Epidermal melanocyte (primary cell): Measurements from ENCODE around the gene CDH16.
"Not testable (repeated sequence)": the region's sequence is repeated elsewhere in the genome, so short reads cannot be mapped to it uniquely, and the experiment has no call there.

Experiments used
- DNase-seq: peaks from one replicate; pipeline ENCODE4 v3.0.0; 2011; ENCODE audit warnings: low spot score; ENCODE audit not compliant: insufficient read length

The CDH16 gene

GRCh38 chr16:66946974-66947301 is 28.3 kb upstream of the CDH16 start:
- no peak for DNase-seq

GRCh38 chr16:66946541-66946940 is 27.9 kb upstream of the CDH16 start:
- no peak for DNase-seq

GRCh38 chr16:66945939-66946338 is 27.3 kb upstream of the CDH16 start:
- DNase-seq: no peak

- not testable (repeated sequence) for DNase-seq
Measured at GRCh38 chr16:66944971-66945370, 26.3 kb upstream of the CDH16 start.

- no peak for DNase-seq
Measured at GRCh38 chr16:66944054-66944441, 25.4 kb upstream of the CDH16 start.

- DNase-seq: no peak
Measured at GRCh38 chr16:66943426-66944053, 24.9 kb upstream of the CDH16 start.

GRCh38 chr16:66942981-66943380 is 24.3 kb upstream of the CDH16 start:
- no peak for DNase-seq

- DNase-seq: no peak
Measured at GRCh38 chr16:66940236-66940635, 21.6 kb upstream of the CDH16 start.

GRCh38 chr16:66939366-66939765 is 20.7 kb upstream of the CDH16 start:
- no peak for DNase-seq

GRCh38 chr16:66937725-66938337 is 19.1 kb upstream of the CDH16 start:
- no peak for DNase-seq

- DNase-seq: no peak
Measured at GRCh38 chr16:66936889-66937554, 18.3 kb upstream of the CDH16 start.

GRCh38 chr16:66936462-66936861 is 17.8 kb upstream of the CDH16 start:
- DNase-seq: no peak

- DNase-seq: peak; percentile 42
Measured at GRCh38 chr16:66935314-66936011, 16.8 kb upstream of the CDH16 start, which contains the start of gene CES2. Gene CES2 (plus strand): TSS chr16:66935516. CDS start chr16:66935636, 120 bp downstream.

- not testable (repeated sequence) for DNase-seq
Measured at GRCh38 chr16:66934839-66935313, 16.2 kb upstream of the CDH16 start.

- peak; percentile 88 for DNase-seq
Measured at GRCh38 chr16:66934138-66934838, 15.6 kb upstream of the CDH16 start, which contains the start of gene CIAO2B. Gene CIAO2B (minus strand): TSS chr16:66934402. CDS start chr16:66934364, 38 bp downstream.

- no peak for DNase-seq
Measured at GRCh38 chr16:66933776-66934137, 15.1 kb upstream of the CDH16 start.

- DNase-seq: no peak
Measured at GRCh38 chr16:66932076-66932475, 13.4 kb upstream of the CDH16 start.

GRCh38 chr16:66931665-66932064 is 13.0 kb upstream of the CDH16 start:
- DNase-seq: no peak

- no peak for DNase-seq
Measured at GRCh38 chr16:66930189-66930588, 11.5 kb upstream of the CDH16 start.

GRCh38 chr16:66928702-66929388 is 10.2 kb upstream of the CDH16 start:
- no peak for DNase-seq
